Suprapubic skin (tissue), 4 donors: ENCODE measurements around the gene CIAO2A. TPM values are rescaled to one million over a fixed set of nuclear protein-coding genes. Genes with fewer than 3 reads are reported as not detected.
A peak's percentile ranks its signal among the peaks of the same experiment; 100 is the strongest.
"Not testable (repeated sequence)": the region's sequence is repeated elsewhere in the genome, so short reads cannot be mapped to it uniquely, and the experiment has no call there.

Experiments
- DNase-seq, 2 donors: peaks; one replicate each; pipeline ENCODE4 v3.0.0-alpha.2; 2019; ENCODE audit warnings: low spot score in 2 of 2
- H3K27ac ChIP-seq: fragments of 200-600 bp; sonication (generic); one replicate; pipeline ENCODE4 v1.5.1; 2019
- H3K27me3 ChIP-seq: fragments of 200-600 bp; sonication (generic); one replicate; pipeline ENCODE4 v1.5.1; 2019
- H3K36me3 ChIP-seq: fragments of 200-600 bp; sonication (generic); one replicate; pipeline ENCODE4 v1.5.1; 2019
- H3K4me1 ChIP-seq: fragments of 200-600 bp; sonication (generic); one replicate; pipeline ENCODE4 v1.5.1; 2019
- H3K4me3 ChIP-seq: fragments of 200-600 bp; sonication (generic); one replicate; pipeline ENCODE4 v1.5.1; 2019; ENCODE audit warnings: mild to moderate bottlenecking
- H3K9me3 ChIP-seq: fragments of 200-600 bp; sonication (generic); one replicate; pipeline ENCODE4 v1.5.1; 2019
- CTCF ChIP-seq, 2 donors: fragments of 200-600 bp in 1 of 2; fragments of 450-650 bp in 1 of 2; sonication (generic) in 1 of 2; IDR thresholded peaks; one replicate each; pipeline ENCODE4 v1.5.1; 2016 to 2019; ENCODE audit warnings: antibody characterized with exemption in 2 of 2, mild to moderate bottlenecking in 1 of 2, moderate library complexity in 1 of 2
- EP300 ChIP-seq: sonication (generic); formaldehyde crosslinking; IDR thresholded peaks from one replicate; pipeline ENCODE4 v1.6.1; 2017; ENCODE audit warnings: antibody characterized with exemption
- POLR2A ChIP-seq, 2 donors: fragments of 450-650 bp; IDR thresholded peaks; one replicate each; pipeline ENCODE4 v1.6.1; 2017; ENCODE audit warnings: antibody characterized with exemption in 2 of 2, mild to moderate bottlenecking in 2 of 2, moderate library complexity in 2 of 2
- POLR2AphosphoS5 ChIP-seq, 3 donors: sonication (generic); formaldehyde crosslinking; IDR thresholded peaks; one replicate each; pipeline ENCODE4 v1.6.1; 2017; ENCODE audit warnings: antibody characterized with exemption in 3 of 3
- WGBS: methylation state at CpG from one replicate; pipeline ENCODE4 v1.1.5; 2018; 5-methylcytosine and 5-hydroxymethylcytosine counted together
- total RNA-seq, 4 donors: library from RNA; depleted of rRNA; stranded (reverse); fragments of >200 nt; gene quantifications; one replicate each; pipeline ENCODE4 v1.1.0, GENCODE V29; 2016

The CIAO2A gene
- total RNA-seq, 4 donors from 2014 or later: 19.1 to 37.0 (median 21.8) TPM

GRCh38 chr15:64058279-64058678 lies 35.4 kb downstream of the CIAO2A start:
- H3K36me3 ChIP-seq: no peaks in the 10 kb centered on the region
- DNase-seq: no peak
- no peak overlapping the region for H3K4me3 ChIP-seq
- H3K9me3 ChIP-seq: no peaks in the 10 kb centered on the region
- H3K27ac ChIP-seq: no peak overlapping the region
- no peak for TF ChIP-seq EP300
- no peak for TF ChIP-seq POLR2A (IDR thresholded peaks at IDR 0.05)
- TF ChIP-seq CTCF (IDR thresholded peaks at IDR 0.05): no peak
- TF ChIP-seq POLR2AphosphoS5 (IDR thresholded peaks at IDR 0.05): no peak
- 81% methylated on average over 5 of the region's 5 CpGs for WGBS
- no peaks in the 10 kb centered on the region for H3K27me3 ChIP-seq
- no peaks in the 10 kb centered on the region for H3K4me1 ChIP-seq

GRCh38 chr15:64053674-64054073 lies 40.0 kb downstream of the CIAO2A start:
- H3K36me3 ChIP-seq, H3K27me3 ChIP-seq, DNase-seq, H3K9me3 ChIP-seq, H3K27ac ChIP-seq, H3K4me3 ChIP-seq, H3K4me1 ChIP-seq: not testable (repeated sequence)
- 89% methylated on average over 12 of the region's 12 CpGs for WGBS

GRCh38 chr15:64052925-64053491 lies 40.6 kb downstream of the CIAO2A start:
- Histone ChIP-seq H3K27me3 (no peaks in the 10 kb centered on the region), H3K9me3 (no peaks in the 10 kb centered on the region), H3K36me3 (no peaks in the 10 kb centered on the region), H3K27ac (no peak overlapping the region), H3K4me3 (no peak overlapping the region), H3K4me1 (no peaks in the 10 kb centered on the region)
- DNase-seq: no peak
- 90% methylated on average over 5 of the region's 5 CpGs for WGBS
- TF ChIP-seq POLR2AphosphoS5 (IDR thresholded peaks at IDR 0.05) (no peak), POLR2A (IDR thresholded peaks at IDR 0.05) (no peak), EP300 (no peak), CTCF (IDR thresholded peaks at IDR 0.05) (no peak)

- Histone ChIP-seq H3K9me3 (no peaks in the 10 kb centered on the region), H3K36me3 (no peaks in the 10 kb centered on the region), H3K4me3 (no peak overlapping the region), H3K27me3 (no peaks in the 10 kb centered on the region), H3K4me1 (peaks cover 6% of the 10 kb centered on the region), H3K27ac (no peak overlapping the region)
- 96% methylated on average over 5 of the region's 6 CpGs for WGBS
- no peak for DNase-seq
- TF ChIP-seq POLR2AphosphoS5 (IDR thresholded peaks at IDR 0.05): no peak
- TF ChIP-seq POLR2A (IDR thresholded peaks at IDR 0.05): no peak
- no peak for TF ChIP-seq EP300
- TF ChIP-seq CTCF (IDR thresholded peaks at IDR 0.05): no peak
These were observed 42.0 kb downstream of the CIAO2A start for GRCh38 chr15:64051407-64052259.

GRCh38 chr15:64051093-64051402 lies 42.6 kb downstream of the CIAO2A start:
- WGBS: 83% methylated on average over 2 of the region's 2 CpGs

GRCh38 chr15:64050281-64051092 lies 43.2 kb downstream of the CIAO2A start:
- DNase-seq: peak in 1 of 2 donors; percentile 40
- 64% methylated on average over 8 of the region's 8 CpGs for WGBS
- H3K27ac ChIP-seq: no peak overlapping the region

More at GRCh38 chr15:64051093-64051402, 42.6 kb downstream of the CIAO2A start:
- no peak overlapping the region for H3K27ac ChIP-seq
- H3K4me3 ChIP-seq: no peak overlapping the region
- TF ChIP-seq POLR2A (IDR thresholded peaks at IDR 0.05): no peak
- TF ChIP-seq EP300: no peak
- no peak for TF ChIP-seq POLR2AphosphoS5 (IDR thresholded peaks at IDR 0.05)
- no peak for DNase-seq
- peaks cover 9% of the 10 kb centered on the region for H3K4me1 ChIP-seq
- H3K27me3 ChIP-seq: no peaks in the 10 kb centered on the region
- no peaks in the 10 kb centered on the region for H3K36me3 ChIP-seq
- H3K9me3 ChIP-seq: no peaks in the 10 kb centered on the region

More at GRCh38 chr15:64050281-64051092, 43.2 kb downstream of the CIAO2A start:
- H3K4me1 ChIP-seq: peaks cover 14% of the 10 kb centered on the region
- TF ChIP-seq EP300 (no peak), POLR2A (IDR thresholded peaks at IDR 0.05) (no peak), CTCF (IDR thresholded peaks at IDR 0.05) (no peak), POLR2AphosphoS5 (IDR thresholded peaks at IDR 0.05) (no peak)
- no peaks in the 10 kb centered on the region for H3K27me3 ChIP-seq
- no peaks in the 10 kb centered on the region for H3K36me3 ChIP-seq
- H3K4me3 ChIP-seq: no peak overlapping the region
- H3K9me3 ChIP-seq: no peaks in the 10 kb centered on the region
